Endothelial cell (in vitro differentiated cells): ENCODE data around the gene MEIS1. TPM values are rescaled to one million over a fixed set of nuclear protein-coding genes. Genes with fewer than 3 reads are reported as not detected.

Experiments used
- DNase-seq: peaks from one replicate; pipeline ENCODE4 v3.0.0; 2021; ENCODE audit warnings: low spot score
- H3K27ac Mint-ChIP-seq: one replicate; pipeline ENCODE4 v1.8.0; 2021; ENCODE audit warnings: mixed read lengths, inconsistent platforms; ENCODE audit not compliant: unreplicated experiment
- H3K27me3 Mint-ChIP-seq: one replicate; pipeline ENCODE4 v1.8.0; 2021; ENCODE audit warnings: mild to moderate bottlenecking, moderate library complexity, mixed read lengths, inconsistent platforms; ENCODE audit not compliant: unreplicated experiment
- H3K36me3 Mint-ChIP-seq: one replicate; pipeline ENCODE4 v1.8.0; 2021; ENCODE audit warnings: mild to moderate bottlenecking, low read depth, mixed read lengths, inconsistent platforms; ENCODE audit not compliant: unreplicated experiment
- H3K4me1 Mint-ChIP-seq: one replicate; pipeline ENCODE4 v1.8.0; 2021; ENCODE audit warnings: mild to moderate bottlenecking, mixed read lengths, inconsistent platforms; ENCODE audit not compliant: unreplicated experiment
- H3K4me3 Mint-ChIP-seq: one replicate; pipeline ENCODE4 v1.8.0; 2021; ENCODE audit warnings: mild to moderate bottlenecking, mixed read lengths, inconsistent platforms; ENCODE audit not compliant: unreplicated experiment
- H3K9me3 Mint-ChIP-seq: one replicate; pipeline ENCODE4 v1.8.0; 2021; ENCODE audit warnings: mixed read lengths, inconsistent platforms; ENCODE audit not compliant: unreplicated experiment
- CTCF ChIP-seq: fragments of 200-600 bp; sonication (generic); IDR thresholded peaks from one replicate; pipeline ENCODE4 v1.5.0; 2021; ENCODE audit warnings: antibody characterized with exemption; ENCODE audit not compliant: unreplicated experiment
- total RNA-seq: library from RNA; stranded (reverse); fragmentation: NEBNext Ultra II Directional; extraction: Animal tissue kit (Norgen Biotek cat#: 25700); gene quantifications from one replicate; pipeline ENCODE4 v1.2.1, GENCODE V29; 2021; ENCODE audit not compliant: unreplicated experiment

Gene MEIS1
- total RNA-seq, 1 donor from 2014 or later = 13.3 TPM

DNA sequence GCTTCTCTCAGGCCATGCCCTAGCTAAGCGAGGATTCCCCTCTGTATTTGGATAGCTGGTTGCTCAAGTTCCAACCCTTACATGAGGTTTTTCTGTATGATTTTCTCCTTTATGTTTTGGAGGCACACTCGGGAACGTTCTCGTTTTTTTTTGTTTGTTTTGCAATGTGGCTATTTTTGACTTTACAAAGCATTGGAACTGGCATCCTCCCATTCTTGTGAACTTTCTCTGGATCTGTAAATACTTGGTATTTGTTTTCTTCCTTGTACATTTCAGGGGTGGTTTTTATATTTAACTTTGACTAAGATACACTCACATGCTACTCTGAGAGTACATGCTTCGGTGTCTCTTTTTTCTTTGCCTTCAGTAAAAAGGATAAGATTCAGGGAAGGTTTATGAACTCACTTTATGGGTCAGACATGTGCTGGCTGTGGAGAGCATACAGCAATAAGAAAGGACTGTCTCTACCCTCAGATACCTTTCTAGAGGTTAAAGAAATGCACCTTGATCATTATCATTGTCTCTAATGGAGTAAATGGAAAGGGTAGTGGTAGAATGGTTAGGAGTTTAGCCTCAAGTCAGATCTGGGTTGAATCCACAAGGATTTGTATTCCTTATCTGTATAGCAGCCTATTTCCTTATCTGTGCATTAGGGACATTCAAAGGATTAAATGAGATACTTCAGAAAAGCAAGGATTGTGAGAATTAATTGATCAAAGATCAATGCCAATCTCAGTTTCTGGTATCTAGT, 61.9 kb downstream of the MEIS1 start:
- DNase-seq = no peak
- Mint-ChIP-seq H3K27me3 (peaks cover 2% of the 10 kb centered on the region), H3K4me1 (peaks cover 47% of the 10 kb centered on the region), H3K9me3 (no peaks in the 10 kb centered on the region), H3K36me3 (no peaks in the 10 kb centered on the region), H3K4me3 (no peak overlapping the region), H3K27ac (peak overlapping the region; percentile 74)
- no peak for TF ChIP-seq CTCF

GRCh38 chr2:66497431-66498288, 62.7 kb downstream of the MEIS1 start:
- Mint-ChIP-seq H3K27ac (no peak overlapping the region), H3K27me3 (peaks cover 2% of the 10 kb centered on the region), H3K36me3 (no peaks in the 10 kb centered on the region), H3K4me1 (peaks cover 39% of the 10 kb centered on the region), H3K4me3 (no peak overlapping the region), H3K9me3 (no peaks in the 10 kb centered on the region)
- no peak for DNase-seq
- TF ChIP-seq CTCF = no peak

DNA sequence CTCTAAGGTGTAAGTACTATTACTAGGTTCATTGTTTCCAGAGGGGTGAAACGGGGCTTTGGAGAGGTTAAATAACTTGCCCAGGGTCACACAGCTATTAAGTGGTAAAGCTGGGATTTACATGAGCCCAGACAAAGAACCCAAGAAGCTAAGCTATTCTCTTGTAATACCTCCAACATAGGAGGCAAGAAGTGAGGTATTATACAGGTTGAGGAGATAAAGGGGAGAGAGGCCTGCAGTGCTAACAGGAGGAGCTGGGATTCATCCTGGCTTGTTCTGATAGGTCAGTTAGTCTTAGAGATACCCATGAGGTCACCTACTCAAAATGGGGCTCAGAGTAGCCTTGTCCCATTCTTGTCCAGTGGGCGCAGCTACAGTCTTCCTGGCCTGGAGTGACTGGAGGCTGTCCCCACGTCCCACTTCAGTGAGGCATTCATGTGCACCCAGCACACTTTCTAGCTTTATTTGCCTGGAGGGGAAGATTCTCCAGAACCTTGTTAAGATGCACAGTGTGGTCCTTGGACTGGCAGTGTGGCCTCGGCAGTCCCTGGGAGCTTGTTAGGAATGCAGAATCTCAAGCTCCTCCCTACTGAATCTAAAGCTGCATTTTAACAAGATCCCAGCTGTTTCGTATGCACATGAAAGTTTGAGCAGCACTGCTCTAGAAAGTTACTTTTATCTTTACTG, 63.5 kb downstream of the MEIS1 start:
- Mint-ChIP-seq H3K36me3 (no peaks in the 10 kb centered on the region), H3K27ac (no peak overlapping the region), H3K27me3 (peaks cover 2% of the 10 kb centered on the region), H3K9me3 (no peaks in the 10 kb centered on the region), H3K4me1 (peaks cover 36% of the 10 kb centered on the region), H3K4me3 (no peak overlapping the region)
- no peak for DNase-seq
- no peak for TF ChIP-seq CTCF

GRCh38 chr2:66501267-66501666, 66.3 kb downstream of the MEIS1 start:
- no peaks in the 10 kb centered on the region for H3K36me3 Mint-ChIP-seq
- H3K27me3 Mint-ChIP-seq = no peaks in the 10 kb centered on the region
- H3K4me1 Mint-ChIP-seq = peaks cover 19% of the 10 kb centered on the region
- no peak for TF ChIP-seq CTCF
- no peaks in the 10 kb centered on the region for H3K9me3 Mint-ChIP-seq
- DNase-seq = no peak
- H3K4me3 Mint-ChIP-seq = no peak overlapping the region
- H3K27ac Mint-ChIP-seq = no peak overlapping the region
